Measurements from ENCODE around the gene MBTPS1. TPM values are rescaled to one million over a fixed set of nuclear protein-coding genes. Genes with fewer than 3 reads are reported as not detected.
A peak's percentile ranks its signal among the peaks of the same experiment; 100 is the strongest.

MBTPS1 gene
- total and polyA plus RNA-seq, 7 donors, result 13.6 to 83.6 (median 69.3) TPM

- H3K36me3 ChIP-seq, result no peaks in the 10 kb centered on the region
- H3K27ac ChIP-seq, result no peak overlapping the region
- 81 to 86% methylated on average over 3 of the region's 3 CpGs for WGBS, 2 donors
- TF ChIP-seq POLR2AphosphoS5 (IDR thresholded peaks at IDR 0.05) (no peak), EP300 (IDR thresholded peaks at IDR 0.05) (no peak), POLR2A (IDR thresholded peaks at IDR 0.05) (no peak)
- TF ChIP-seq, protein P1, sequence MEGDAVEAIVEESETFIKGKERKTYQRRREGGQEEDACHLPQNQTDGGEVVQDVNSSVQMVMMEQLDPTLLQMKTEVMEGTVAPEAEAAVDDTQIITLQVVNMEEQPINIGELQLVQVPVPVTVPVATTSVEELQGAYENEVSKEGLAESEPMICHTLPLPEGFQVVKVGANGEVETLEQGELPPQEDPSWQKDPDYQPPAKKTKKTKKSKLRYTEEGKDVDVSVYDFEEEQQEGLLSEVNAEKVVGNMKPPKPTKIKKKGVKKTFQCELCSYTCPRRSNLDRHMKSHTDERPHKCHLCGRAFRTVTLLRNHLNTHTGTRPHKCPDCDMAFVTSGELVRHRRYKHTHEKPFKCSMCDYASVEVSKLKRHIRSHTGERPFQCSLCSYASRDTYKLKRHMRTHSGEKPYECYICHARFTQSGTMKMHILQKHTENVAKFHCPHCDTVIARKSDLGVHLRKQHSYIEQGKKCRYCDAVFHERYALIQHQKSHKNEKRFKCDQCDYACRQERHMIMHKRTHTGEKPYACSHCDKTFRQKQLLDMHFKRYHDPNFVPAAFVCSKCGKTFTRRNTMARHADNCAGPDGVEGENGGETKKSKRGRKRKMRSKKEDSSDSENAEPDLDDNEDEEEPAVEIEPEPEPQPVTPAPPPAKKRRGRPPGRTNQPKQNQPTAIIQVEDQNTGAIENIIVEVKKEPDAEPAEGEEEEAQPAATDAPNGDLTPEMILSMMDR (IDR thresholded peaks at IDR 0.05), result no peak
- no peaks in the 10 kb centered on the region for H3K9me3 ChIP-seq
- DNase-seq, result no peak
- intact Hi-C loops (cut with DNase I), result no loop called here
- no peak overlapping the region for H3K4me3 ChIP-seq
- no peaks in the 10 kb centered on the region for H3K27me3 ChIP-seq
- peaks cover 0 to 2% (median 0%) of the 10 kb centered on the region in 4 donors for H3K4me1 ChIP-seq
Measured at GRCh38 chr16:84150926-84151325, 34.2 kb upstream of the MBTPS1 start.

GRCh38 chr16:84144859-84145639 lies 28.3 kb upstream of the MBTPS1 start, which contains the start of the genes DNAAF1 and HSDL1:
Gene DNAAF1, plus strand, starts transcription at chr16:84145308. Its CDS starts 133 bp downstream, at chr16:84145441.
Gene HSDL1, minus strand, starts transcription at chr16:84145177. Its CDS starts 13,856 bp downstream, at chr16:84131321.
- Histone ChIP-seq H3K4me3 (peak within 1 kb of the TSS; percentile 97 to 99 (median 98)), H3K4me1 (peaks cover 0 to 29% (median 17%) of the 10 kb centered on the region in 4 donors), H3K27me3 (no peaks in the 10 kb centered on the region), H3K9me3 (no peaks in the 10 kb centered on the region), H3K27ac (peak within 1 kb of the TSS; percentile 75 to 85 (median 80)), H3K36me3 (no peaks in the 10 kb centered on the region)
- WGBS, 2 donors, result 1% methylated on average over 89 of the region's 89 CpGs
- peak; percentile 94 for DNase-seq
- no peak for TF ChIP-seq EP300 (IDR thresholded peaks at IDR 0.05)
- TF ChIP-seq POLR2AphosphoS5 (IDR thresholded peaks at IDR 0.05), result peak in 3 of 4 donors; percentile 36 to 44 (median 41)
- TF ChIP-seq POLR2A (IDR thresholded peaks at IDR 0.05), result no peak
- intact Hi-C loops (cut with DNase I), result loop anchor here (1.0 to 2.0 kb wide), 2 partner anchors 28 to 42 kb away; partner anchors contain the start of genes MBTPS1 and TAF1C

DNA sequence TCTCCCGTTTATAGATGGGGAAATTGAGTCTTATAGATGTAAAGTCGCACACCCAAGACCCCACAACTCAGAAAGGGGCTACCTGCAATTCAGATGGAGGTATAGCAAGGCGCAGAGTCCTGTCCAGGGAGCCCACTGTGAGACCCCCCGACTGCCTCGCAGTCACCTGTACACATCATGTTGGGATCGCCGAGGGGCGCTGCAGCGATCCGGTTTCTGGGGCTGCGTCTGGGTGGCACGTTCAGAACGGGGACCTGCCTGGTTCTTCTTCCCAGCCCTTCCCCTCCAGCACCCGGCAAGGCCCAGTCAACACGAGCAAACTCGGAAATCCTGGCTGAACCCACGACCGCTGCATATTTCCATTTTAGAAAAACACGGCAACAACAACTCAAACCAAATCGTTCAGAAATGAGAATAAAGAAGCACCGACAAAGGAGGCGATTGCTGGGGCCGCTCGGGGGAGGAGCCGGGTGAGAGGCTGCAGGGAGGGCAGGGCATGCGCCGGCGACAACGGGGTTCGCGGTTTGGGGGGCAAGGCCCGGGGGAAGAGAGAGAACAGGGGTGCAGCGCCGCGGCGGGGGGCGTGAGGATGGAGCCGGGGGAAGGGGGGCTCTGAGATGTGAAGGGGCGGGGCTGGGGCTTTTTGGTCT lies 27.6 kb upstream of the MBTPS1 start:
- Histone ChIP-seq H3K9me3 (no peaks in the 10 kb centered on the region), H3K27me3 (no peaks in the 10 kb centered on the region), H3K36me3 (no peaks in the 10 kb centered on the region), H3K4me3 (peak overlapping the region; percentile 97 to 99 (median 98)), H3K4me1 (peaks cover 0 to 29% (median 17%) of the 10 kb centered on the region in 4 donors), H3K27ac (peak overlapping the region; percentile 75 to 85 (median 80))
- intact Hi-C loops (cut with DNase I), result loop anchor here (2.0 kb wide), 1 partner anchor 28 kb away; the partner anchor contains the start of gene MBTPS1
- no peak for DNase-seq
- WGBS, 2 donors, result 1% methylated on average over 39 of the region's 39 CpGs
- TF ChIP-seq POLR2AphosphoS5 (IDR thresholded peaks at IDR 0.05) (no peak), EP300 (IDR thresholded peaks at IDR 0.05) (no peak), POLR2A (IDR thresholded peaks at IDR 0.05) (no peak)
- TF ChIP-seq, protein P1 (IDR thresholded peaks at IDR 0.05), result no peak

- Histone ChIP-seq H3K27ac (peak overlapping the region in 2 of 4 donors; percentile 82 to 85), H3K36me3 (no peaks in the 10 kb centered on the region), H3K4me1 (peaks cover 0 to 29% (median 17%) of the 10 kb centered on the region in 4 donors), H3K9me3 (no peaks in the 10 kb centered on the region), H3K4me3 (peak overlapping the region in 3 of 4 donors; percentile 97 to 99 (median 97)), H3K27me3 (no peaks in the 10 kb centered on the region)
- intact Hi-C loops (cut with DNase I), result loop anchor here (2.0 kb wide), 1 partner anchor 27 kb away; the partner anchor contains the start of gene MBTPS1
- WGBS, 2 donors, result 10 to 43% methylated on average over 13 of the region's 13 CpGs
- no peak for DNase-seq
- TF ChIP-seq, protein P1 (IDR thresholded peaks at IDR 0.05), result no peak
- no peak for TF ChIP-seq EP300 (IDR thresholded peaks at IDR 0.05)
- no peak for TF ChIP-seq POLR2A (IDR thresholded peaks at IDR 0.05)
- no peak for TF ChIP-seq POLR2AphosphoS5 (IDR thresholded peaks at IDR 0.05)
Measured at GRCh38 chr16:84143784-84144199, 27.1 kb upstream of the MBTPS1 start.
